SK-N-SH (cell line): ENCODE measurements around the gene GUCY2C.

Source experiments
- CTCF ChIP-seq: fragments of 200-600 bp; sonication (generic); IDR thresholded peaks from 2 replicates; pipeline ENCODE4 v1.6.1; 2017; ENCODE audit warnings: antibody characterized with exemption, mild to moderate bottlenecking, moderate library complexity
- GABPA ChIP-seq: IDR thresholded peaks from 2 replicates; pipeline ENCODE4 v1.4.0; 2012; ENCODE audit warnings: low read depth, mild to moderate bottlenecking
- NFIC ChIP-seq: IDR thresholded peaks from 2 replicates; pipeline ENCODE4 v1.4.0; 2012; ENCODE audit warnings: borderline replicate concordance
- NRF1 ChIP-seq: IDR thresholded peaks from 2 replicates; pipeline ENCODE4 v1.6.1; 2012; ENCODE audit warnings: low read depth, mild to moderate bottlenecking, low read length
- POLR2AphosphoS5 ChIP-seq: IDR thresholded peaks from 2 replicates; pipeline ENCODE4 v1.6.1; 2012; ENCODE audit warnings: low read depth, low read length
- SMC3 ChIP-seq: IDR thresholded peaks from 2 replicates; pipeline ENCODE4 v1.6.1; 2012; ENCODE audit warnings: low read depth, low read length, improper control_type of control experiment
- TF ChIP-seq, protein P1 (sequence below): IDR thresholded peaks from 2 replicates; pipeline ENCODE4 v1.4.0; 2012; ENCODE audit warnings: low read depth, borderline replicate concordance
- TF ChIP-seq, protein P2 (sequence below): IDR thresholded peaks from 2 replicates; pipeline ENCODE4 v1.4.0; 2012; ENCODE audit warnings: low read depth, borderline replicate concordance
- TF ChIP-seq, protein P3 (sequence below): IDR thresholded peaks from 2 replicates; pipeline ENCODE4 v1.4.0; 2012; ENCODE audit warnings: low read depth

GRCh38 chr12:14699923-14700322, 3.5 kb upstream of the GUCY2C start:
- TF ChIP-seq NRF1 = no peak
- TF ChIP-seq SMC3 = no peak
- no peak for TF ChIP-seq GABPA
- TF ChIP-seq, protein P1, sequence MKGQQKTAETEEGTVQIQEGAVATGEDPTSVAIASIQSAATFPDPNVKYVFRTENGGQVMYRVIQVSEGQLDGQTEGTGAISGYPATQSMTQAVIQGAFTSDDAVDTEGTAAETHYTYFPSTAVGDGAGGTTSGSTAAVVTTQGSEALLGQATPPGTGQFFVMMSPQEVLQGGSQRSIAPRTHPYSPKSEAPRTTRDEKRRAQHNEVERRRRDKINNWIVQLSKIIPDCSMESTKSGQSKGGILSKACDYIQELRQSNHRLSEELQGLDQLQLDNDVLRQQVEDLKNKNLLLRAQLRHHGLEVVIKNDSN = no peak
- TF ChIP-seq, protein P2, sequence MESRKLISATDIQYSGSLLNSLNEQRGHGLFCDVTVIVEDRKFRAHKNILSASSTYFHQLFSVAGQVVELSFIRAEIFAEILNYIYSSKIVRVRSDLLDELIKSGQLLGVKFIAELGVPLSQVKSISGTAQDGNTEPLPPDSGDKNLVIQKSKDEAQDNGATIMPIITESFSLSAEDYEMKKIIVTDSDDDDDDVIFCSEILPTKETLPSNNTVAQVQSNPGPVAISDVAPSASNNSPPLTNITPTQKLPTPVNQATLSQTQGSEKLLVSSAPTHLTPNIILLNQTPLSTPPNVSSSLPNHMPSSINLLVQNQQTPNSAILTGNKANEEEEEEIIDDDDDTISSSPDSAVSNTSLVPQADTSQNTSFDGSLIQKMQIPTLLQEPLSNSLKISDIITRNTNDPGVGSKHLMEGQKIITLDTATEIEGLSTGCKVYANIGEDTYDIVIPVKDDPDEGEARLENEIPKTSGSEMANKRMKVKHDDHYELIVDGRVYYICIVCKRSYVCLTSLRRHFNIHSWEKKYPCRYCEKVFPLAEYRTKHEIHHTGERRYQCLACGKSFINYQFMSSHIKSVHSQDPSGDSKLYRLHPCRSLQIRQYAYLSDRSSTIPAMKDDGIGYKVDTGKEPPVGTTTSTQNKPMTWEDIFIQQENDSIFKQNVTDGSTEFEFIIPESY = no peak
- no peak for TF ChIP-seq NFIC
- TF ChIP-seq, protein P3, sequence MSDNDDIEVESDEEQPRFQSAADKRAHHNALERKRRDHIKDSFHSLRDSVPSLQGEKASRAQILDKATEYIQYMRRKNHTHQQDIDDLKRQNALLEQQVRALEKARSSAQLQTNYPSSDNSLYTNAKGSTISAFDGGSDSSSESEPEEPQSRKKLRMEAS = no peak
- no peak for TF ChIP-seq POLR2AphosphoS5
- TF ChIP-seq CTCF = no peak
